Gastrocnemius medialis (tissue), 4 donors: ENCODE results near the gene VPS37C. TPM values are rescaled to one million over a fixed set of nuclear protein-coding genes. Genes with fewer than 3 reads are reported as not detected.

Source experiments
- ATAC-seq, 2 donors: fragments of 150-250 bp; one replicate each; pipeline ENCODE4 v1.9.1; 2016
- DNase-seq, 2 donors: peaks; one replicate each; pipeline ENCODE4 v3.0.0-alpha.2; 2019
- H3K27ac ChIP-seq, 4 donors: fragments of 200-600 bp; sonication (generic); 1 replicate in 1 of 4; 2 replicates in 3 of 4; pipeline ENCODE4 v1.5.1; 2016 to 2018; ENCODE audit warnings: mild to moderate bottlenecking in 2 of 4, moderate library complexity in 1 of 4
- H3K27me3 ChIP-seq, 3 donors: fragments of 200-600 bp; sonication (generic) in 2 of 3; 1 replicate in 1 of 3; 2 replicates in 2 of 3; pipeline versions ENCODE4 v1.5.1 to v1.6.0; 2016 to 2019; ENCODE audit warnings: mild to moderate bottlenecking in 1 of 3, moderate library complexity in 1 of 3
- H3K36me3 ChIP-seq, 2 donors: fragments of 200-600 bp; sonication (generic) in 1 of 2; one replicate each; pipeline ENCODE4 v1.5.1; 2017 to 2018
- H3K4me1 ChIP-seq, 2 donors: fragments of 200-600 bp; sonication (generic) in 1 of 2; one replicate each; pipeline ENCODE4 v1.5.1; 2016 to 2017; ENCODE audit warnings: mild to moderate bottlenecking in 2 of 2
- H3K4me3 ChIP-seq, 4 donors: fragments of 200-600 bp; sonication (generic) in 3 of 4; 1 replicate in 1 of 4; 2 replicates in 3 of 4; pipeline ENCODE4 v1.5.1; 2016 to 2019; ENCODE audit warnings: mild to moderate bottlenecking in 2 of 4
- H3K9me3 ChIP-seq, 3 donors: fragments of 200-600 bp; sonication (generic) in 2 of 3; 1 replicate in 1 of 3; 2 replicates in 2 of 3; pipeline ENCODE4 v1.5.1; 2016 to 2019
- POLR2A ChIP-seq, 2 donors: fragments of 450-650 bp; IDR thresholded peaks; one replicate each; pipeline ENCODE4 v1.6.1; 2017; ENCODE audit warnings: antibody characterized with exemption in 2 of 2, mild to moderate bottlenecking in 2 of 2, moderate library complexity in 2 of 2
- in situ Hi-C, 4 donors: fragments of 200-750 bp; cut with MboI; loops; one replicate each; pipeline versions ENCODE4 v1.15.0 to v1.8.0; 2017; ENCODE audit warnings: low sequenced_read_pairs in 4 of 4
- intact Hi-C: fragments of 100-400 bp; cut with DNase I; formaldehyde crosslinking; loops from one replicate; pipeline ENCODE4 v1.15.1; 2023; ENCODE audit warnings: low total_unique reads
- total RNA-seq, 4 donors: library from RNA; depleted of rRNA; stranded (reverse); fragments of >200 nt; gene quantifications; one replicate each; pipeline versions ENCODE4 v1.1.0 to v1.2.3, GENCODE V29; 2016
- TF ChIP-seq, protein P1 (sequence below), 5 experiments: fragments of 450-650 bp in 3 of 5; fragments of 200-600 bp in 2 of 5; sonication (generic) in 2 of 5; IDR thresholded peaks in 4 of 5; conservative IDR thresholded peaks in 1 of 5; 1 replicate in 4 of 5; 2 replicates in 1 of 5; pipeline ENCODE4 v1.5.1; 2016 to 2019; ENCODE audit warnings: antibody characterized with exemption in 5 of 5, mild to moderate bottlenecking in 3 of 5, moderate library complexity in 3 of 5

The VPS37C gene
- total RNA-seq, 4 donors from 2014 or later: 17.7 to 27.1 (median 23.5) TPM

DNA sequence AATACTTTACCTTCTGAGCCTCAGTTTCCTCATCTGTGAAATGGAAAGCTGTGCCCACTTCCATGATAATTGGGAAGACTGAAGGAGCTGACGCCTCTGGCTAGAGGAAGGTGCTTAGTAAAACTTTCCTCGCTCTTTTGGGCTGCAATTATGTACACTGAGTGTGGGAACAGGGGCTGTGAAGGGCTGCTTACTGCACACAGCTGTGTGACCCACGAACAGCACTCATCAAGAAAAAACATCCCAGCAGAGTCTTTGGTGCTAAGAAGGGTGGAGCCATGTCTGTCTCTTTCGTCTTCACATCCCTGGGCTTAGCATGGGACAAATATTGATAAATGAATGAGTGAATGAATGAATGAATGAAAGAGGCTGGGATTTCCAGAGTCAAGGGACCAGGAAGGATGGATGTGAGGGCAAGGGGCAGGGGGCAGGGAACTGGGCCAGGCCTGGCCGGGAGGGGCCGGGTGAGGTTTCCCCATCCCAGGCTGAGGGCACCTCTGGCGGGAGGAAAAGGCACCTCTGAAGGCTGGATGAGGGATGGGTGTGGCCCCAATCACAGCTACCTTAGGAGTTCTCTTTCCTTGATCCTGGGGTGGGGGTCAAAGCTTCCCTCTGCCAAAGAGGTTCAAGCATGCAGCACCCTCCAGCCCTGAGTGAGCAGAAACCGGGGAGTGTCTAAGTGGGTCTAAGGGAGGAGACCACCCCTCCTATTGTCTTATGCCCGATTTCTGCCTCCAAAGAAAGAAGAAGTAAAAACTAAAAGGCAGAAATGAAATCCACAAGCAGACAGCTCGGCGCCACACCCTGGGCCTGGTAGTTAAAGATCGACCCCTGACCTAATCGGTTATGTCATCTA lies 68.1 kb downstream of the VPS37C start:
- in situ Hi-C loops (loop anchor here in 1 of 4 donors (25.0 kb wide), 1 partner anchor 106 kb away; no protein-coding TSS in a partner anchor), intact Hi-C loops (no loop called here)
- Histone ChIP-seq H3K4me3 (no peak overlapping the region), H3K9me3 (no peaks in the 10 kb centered on the region), H3K27ac (no peak overlapping the region), H3K4me1 (no peaks in the 10 kb centered on the region), H3K27me3 (no peaks in the 10 kb centered on the region), H3K36me3 (no peaks in the 10 kb centered on the region)
- no peak for ATAC-seq
- no peak for TF ChIP-seq POLR2A (IDR thresholded peaks at IDR 0.05)
- TF ChIP-seq, protein P1, sequence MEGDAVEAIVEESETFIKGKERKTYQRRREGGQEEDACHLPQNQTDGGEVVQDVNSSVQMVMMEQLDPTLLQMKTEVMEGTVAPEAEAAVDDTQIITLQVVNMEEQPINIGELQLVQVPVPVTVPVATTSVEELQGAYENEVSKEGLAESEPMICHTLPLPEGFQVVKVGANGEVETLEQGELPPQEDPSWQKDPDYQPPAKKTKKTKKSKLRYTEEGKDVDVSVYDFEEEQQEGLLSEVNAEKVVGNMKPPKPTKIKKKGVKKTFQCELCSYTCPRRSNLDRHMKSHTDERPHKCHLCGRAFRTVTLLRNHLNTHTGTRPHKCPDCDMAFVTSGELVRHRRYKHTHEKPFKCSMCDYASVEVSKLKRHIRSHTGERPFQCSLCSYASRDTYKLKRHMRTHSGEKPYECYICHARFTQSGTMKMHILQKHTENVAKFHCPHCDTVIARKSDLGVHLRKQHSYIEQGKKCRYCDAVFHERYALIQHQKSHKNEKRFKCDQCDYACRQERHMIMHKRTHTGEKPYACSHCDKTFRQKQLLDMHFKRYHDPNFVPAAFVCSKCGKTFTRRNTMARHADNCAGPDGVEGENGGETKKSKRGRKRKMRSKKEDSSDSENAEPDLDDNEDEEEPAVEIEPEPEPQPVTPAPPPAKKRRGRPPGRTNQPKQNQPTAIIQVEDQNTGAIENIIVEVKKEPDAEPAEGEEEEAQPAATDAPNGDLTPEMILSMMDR (IDR thresholded peaks at IDR 0.05 in 4 of 5, conservative IDR thresholded peaks at IDR 0.05 in 1 of 5): no peak
- no peak for DNase-seq

DNA sequence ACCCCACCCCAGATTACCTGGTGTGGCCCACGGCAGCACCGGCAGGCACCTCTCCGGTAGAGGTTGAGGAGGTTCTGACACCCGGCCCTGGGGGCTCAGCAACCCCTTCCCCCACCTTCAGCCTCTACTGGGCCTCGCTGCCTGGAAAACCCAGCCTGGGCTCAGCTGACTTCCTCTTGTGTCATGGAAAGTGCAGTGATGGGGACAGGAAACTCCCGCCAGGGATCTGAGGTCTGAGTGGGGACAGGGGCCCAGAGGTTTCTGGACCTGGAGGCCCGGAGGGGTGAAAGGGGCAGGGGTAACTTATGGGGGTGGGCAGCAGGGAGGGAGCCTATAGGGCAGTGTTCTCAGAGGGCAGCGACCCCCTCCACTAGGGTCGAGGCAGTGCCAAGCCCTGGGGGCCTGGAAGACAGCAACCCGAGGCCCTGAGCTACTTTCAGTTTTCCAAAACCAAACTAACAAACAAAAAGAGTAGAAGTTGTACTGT lies 68.9 kb downstream of the VPS37C start:
- intact Hi-C loops: no loop called here
- no peaks in the 10 kb centered on the region for H3K36me3 ChIP-seq
- in situ Hi-C loops: loop anchor here in 1 of 4 donors (25.0 kb wide), 1 partner anchor 105 kb away; no protein-coding TSS in a partner anchor
- TF ChIP-seq POLR2A (IDR thresholded peaks at IDR 0.05): no peak
- TF ChIP-seq, protein P1 (IDR thresholded peaks at IDR 0.05 in 4 of 5, conservative IDR thresholded peaks at IDR 0.05 in 1 of 5): no peak
- no peaks in the 10 kb centered on the region for H3K4me1 ChIP-seq
- DNase-seq (no peak), ATAC-seq (no peak)
- no peaks in the 10 kb centered on the region for H3K9me3 ChIP-seq
- H3K27me3 ChIP-seq: no peaks in the 10 kb centered on the region
- H3K4me3 ChIP-seq: no peak overlapping the region
- H3K27ac ChIP-seq: no peak overlapping the region

DNA sequence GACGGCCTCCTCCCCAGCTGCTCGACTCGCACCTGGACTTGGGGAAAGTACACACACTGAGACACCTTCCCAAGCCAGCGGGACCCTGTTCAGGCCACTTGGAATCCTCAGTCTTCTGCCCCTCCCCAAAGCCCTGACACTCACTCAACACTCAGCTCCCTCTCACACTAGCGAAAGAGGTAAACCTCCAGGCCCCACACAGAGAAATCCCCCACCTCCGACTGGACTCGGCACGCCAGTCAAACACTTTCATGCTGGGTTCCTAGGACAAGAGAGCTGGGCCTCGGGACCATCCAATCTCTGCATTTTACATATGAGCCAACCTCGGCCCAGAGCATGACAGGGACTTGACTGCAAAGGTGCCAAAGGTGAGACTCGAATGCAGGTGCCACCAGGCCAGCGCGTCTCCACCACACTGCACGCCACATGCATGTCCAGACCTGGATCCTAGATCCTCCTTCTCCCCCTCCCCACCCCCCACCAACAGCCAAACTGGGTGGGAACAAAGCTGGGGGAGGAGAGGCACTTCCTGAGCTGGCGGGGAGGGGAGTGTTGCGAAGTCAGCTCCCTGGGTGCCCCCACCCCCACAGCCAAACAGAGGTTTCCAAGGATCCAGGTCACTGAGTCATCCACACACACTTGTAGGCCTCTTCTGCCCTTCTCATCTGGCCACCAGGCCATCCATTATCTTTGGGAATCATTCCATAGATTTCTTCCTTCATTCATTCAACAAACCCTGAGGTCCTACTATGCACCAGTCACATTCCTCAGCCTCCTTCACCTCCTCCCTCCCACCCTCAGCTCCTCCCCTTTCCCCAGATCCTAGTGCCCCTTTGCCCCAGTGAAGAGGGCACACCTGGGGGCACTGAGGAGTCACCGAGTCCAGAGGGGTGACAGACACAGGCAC lies 69.6 kb downstream of the VPS37C start:
- ATAC-seq (no peak), DNase-seq (no peak)
- Histone ChIP-seq H3K27ac (no peak overlapping the region), H3K4me1 (no peaks in the 10 kb centered on the region), H3K36me3 (no peaks in the 10 kb centered on the region), H3K9me3 (no peaks in the 10 kb centered on the region), H3K27me3 (no peaks in the 10 kb centered on the region), H3K4me3 (no peak overlapping the region)
- TF ChIP-seq, protein P1 (IDR thresholded peaks at IDR 0.05 in 4 of 5, conservative IDR thresholded peaks at IDR 0.05 in 1 of 5): no peak
- TF ChIP-seq POLR2A (IDR thresholded peaks at IDR 0.05): no peak
- intact Hi-C loops: no loop called here
- in situ Hi-C loops: loop anchor here in 1 of 4 donors (25.0 kb wide), 1 partner anchor 104 kb away; no protein-coding TSS in a partner anchor

DNA sequence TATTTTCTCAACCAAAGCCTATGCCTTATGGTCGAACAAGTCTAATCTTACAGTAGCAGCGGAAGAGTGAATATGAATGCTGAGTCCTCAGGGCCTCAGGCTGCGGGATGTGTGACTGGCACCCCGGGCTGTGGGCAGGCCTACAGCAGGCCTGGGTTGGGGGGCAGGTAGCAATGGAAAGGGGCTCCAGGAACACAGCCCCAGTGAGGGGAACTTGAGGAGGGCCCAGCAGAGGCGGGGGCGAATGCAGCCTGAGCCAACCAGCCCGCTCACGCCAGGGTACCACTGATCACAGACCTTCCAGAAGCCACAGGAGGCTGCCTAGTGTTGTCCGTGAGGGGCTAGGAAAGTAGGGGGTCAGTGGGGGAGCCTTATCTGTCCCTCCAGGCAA lies 70.2 kb downstream of the VPS37C start:
- DNase-seq: no peak
- H3K9me3 ChIP-seq: no peaks in the 10 kb centered on the region
- H3K4me3 ChIP-seq: no peak overlapping the region
- no peaks in the 10 kb centered on the region for H3K36me3 ChIP-seq
- no peaks in the 10 kb centered on the region for H3K4me1 ChIP-seq
- no peak overlapping the region for H3K27ac ChIP-seq
- intact Hi-C loops (no loop called here), in situ Hi-C loops (loop anchor here in 1 of 4 donors (25.0 kb wide), 1 partner anchor 104 kb away; no protein-coding TSS in a partner anchor)
- no peaks in the 10 kb centered on the region for H3K27me3 ChIP-seq
- no peak for ATAC-seq
- TF ChIP-seq, protein P1 (IDR thresholded peaks at IDR 0.05 in 4 of 5, conservative IDR thresholded peaks at IDR 0.05 in 1 of 5): no peak
- no peak for TF ChIP-seq POLR2A (IDR thresholded peaks at IDR 0.05)
